Femur (tissue), 1 donor: ENCODE results near the gene HACL1.

Experiments
- DNase-seq: peaks from one replicate; pipeline ENCODE4 v3.0.0-alpha.2; 2017

The HACL1 gene

GRCh38 chr3:15522016-15522415 is 79.4 kb downstream of the HACL1 start:
- no peak for DNase-seq

DNA sequence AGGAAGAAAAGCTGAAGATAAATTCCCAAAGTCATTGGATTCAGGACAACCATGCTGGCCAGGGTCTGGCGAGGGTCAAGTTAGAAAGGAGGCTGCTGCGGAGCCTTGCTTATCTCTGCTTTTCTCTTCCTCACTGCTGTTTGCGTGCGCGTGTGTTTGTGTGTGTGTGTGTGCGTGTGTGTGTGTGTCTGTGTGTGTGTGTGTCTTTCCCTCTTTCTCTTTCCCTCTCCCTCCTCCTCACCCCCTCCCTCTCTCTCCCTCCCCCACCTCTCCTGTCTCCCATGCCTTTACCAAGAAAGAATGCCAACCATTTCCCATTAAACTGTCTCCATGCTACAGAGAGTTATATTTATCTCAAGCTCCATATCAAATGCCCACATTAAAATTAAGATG is 79.8 kb downstream of the HACL1 start, which contains the start of gene COLQ:
TSS of gene COLQ (minus strand) at position 134 of the 393 bp plus-strand sequence. CDS start at position 53, 81 bp downstream.
- DNase-seq = no peak

DNA sequence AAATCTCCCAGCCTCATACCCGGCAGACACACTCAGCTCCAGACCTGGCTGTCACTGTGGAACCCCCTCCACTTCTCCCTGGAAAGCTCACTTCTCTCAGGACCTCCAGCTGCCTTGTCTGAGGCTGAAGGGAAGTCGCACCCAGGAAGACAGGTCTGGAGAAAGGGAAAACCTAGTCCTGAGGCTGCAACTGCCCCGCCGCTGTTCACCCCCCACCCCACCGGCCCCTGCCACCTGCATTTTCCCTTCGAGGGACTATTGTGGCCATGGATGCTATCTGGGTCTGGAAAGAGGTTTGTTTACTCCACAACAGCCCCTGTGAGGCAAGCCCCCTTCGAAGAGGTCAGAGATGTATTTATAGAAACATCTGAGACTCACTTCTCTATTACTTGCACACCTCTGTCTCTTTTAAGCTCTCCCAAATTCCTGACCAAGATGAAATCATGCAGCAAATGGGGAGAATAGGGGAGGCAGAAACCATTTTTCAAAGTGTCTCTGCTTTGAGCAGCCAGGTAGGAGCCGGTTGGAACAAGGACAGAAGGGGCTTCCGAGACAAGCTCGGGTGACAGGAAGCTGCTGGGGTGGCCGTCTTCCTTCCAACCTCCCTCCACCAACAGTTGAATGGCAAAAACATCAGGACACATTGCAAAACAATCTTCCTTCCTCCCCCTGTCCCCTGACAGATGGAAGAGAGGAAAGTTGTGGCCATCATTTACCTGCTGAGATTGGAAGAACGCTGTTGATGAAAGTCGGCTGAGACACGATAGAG is 80.4 kb downstream of the HACL1 start:
- DNase-seq = no peak

DNA sequence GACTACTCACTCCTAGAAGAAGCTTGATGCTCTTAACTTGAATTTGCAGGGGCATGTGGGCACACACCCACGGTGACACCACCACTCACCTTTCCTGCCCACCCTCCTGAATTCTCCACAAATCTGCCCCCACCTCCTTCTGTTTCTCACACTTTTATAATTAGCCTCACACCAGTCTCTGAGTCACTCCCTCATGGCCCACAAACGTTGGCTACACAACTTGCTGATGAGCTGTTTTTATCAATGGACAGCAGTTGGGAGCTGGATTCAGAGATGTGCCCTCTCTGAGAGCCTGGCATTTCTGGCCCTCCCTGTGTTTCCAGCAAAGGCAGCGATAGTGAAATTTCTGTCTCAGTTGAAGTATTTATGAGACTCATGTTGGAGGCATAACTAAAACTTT is 81.2 kb downstream of the HACL1 start:
- no peak for DNase-seq

DNA sequence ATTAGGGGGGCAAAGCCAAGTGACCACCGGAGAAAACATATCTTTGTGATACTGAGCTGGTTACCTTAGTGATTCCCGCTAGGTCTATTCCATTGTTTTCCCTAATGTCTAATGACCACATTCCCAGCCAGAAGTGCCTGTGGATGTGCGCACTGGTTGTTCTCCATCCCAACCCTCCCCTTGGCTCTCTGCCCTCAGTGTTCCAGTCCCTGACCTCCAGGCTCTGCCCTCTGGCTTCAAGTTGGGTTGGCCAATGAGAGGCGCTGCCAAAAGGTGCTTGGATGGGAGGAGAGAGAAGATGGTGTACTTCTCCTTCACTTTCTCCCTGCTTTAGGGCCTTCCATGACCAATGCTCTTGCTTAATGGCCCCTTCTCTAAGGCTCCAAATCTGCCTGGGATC is 82.3 kb downstream of the HACL1 start:
- DNase-seq = no peak

DNA sequence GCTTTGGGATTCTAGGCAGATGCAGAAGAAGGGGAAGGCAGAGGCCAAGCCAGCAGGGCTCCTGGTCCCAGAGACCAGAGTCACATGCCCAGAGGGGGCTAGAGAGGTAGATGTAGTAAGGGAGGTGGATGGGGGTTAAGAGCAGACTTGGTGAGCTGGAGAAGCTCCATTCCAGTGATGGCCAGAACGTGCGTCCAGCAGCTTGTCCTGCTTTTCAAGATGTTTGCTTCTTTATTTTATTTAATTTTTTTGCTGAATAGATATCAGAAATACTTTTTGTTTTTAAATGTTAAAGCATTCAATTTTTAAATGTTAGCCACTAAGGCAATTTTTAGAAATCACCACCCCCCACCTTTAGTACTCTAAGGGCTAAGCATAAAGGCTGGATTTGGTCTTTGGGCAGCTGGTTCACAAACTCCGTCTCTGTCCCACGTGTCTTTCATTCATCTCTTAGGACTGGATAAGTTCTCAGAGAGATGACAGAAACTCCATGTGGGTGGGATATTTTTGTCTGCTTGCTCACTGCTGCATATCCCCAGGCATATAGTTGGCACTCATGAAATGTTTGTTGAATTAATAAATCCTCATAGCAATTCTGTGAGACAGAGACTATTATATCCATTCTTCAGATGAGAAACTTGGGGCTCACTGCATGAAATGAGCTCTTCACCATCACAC is 86.6 kb downstream of the HACL1 start:
- DNase-seq = no peak

GRCh38 chr3:15513810-15514662 is 87.3 kb downstream of the HACL1 start:
- DNase-seq = no peak

DNA sequence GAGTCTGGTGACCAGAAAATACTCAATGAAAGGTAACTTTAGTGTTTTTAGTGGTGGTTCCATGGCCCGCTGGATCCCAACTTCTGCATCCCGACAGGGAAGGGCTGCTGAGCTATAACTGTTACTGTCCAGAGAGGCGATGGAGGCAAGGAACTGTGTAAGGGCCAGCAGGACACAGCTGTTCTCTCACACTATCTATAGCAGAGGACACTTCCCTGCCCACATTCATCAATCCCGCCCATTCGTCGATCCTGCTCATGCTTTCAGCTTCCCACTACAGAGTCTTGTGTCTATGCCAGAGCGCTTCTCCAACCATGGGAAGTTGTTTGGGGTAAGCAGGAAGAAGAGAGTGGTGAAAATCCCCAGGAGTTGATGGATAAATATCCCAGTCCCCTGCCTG is 88.3 kb downstream of the HACL1 start:
- DNase-seq = peak; percentile 42

- DNase-seq = peak; percentile 89
Measured at GRCh38 chr3:15512166-15512565, 89.2 kb downstream of the HACL1 start.

GRCh38 chr3:15511156-15511555 is 90.2 kb downstream of the HACL1 start:
- no peak for DNase-seq
